Thymus (tissue), 14 donors: Measurements from ENCODE around the gene DDX3Y. TPM values are rescaled to one million over a fixed set of nuclear protein-coding genes. Genes with fewer than 3 reads are reported as not detected.

Experiments used
- DNase-seq, 9 donors: peaks; one replicate each; pipeline ENCODE4 v3.0.0-alpha.2; 2013; ENCODE audit warnings: low spot score in 9 of 9, low read depth in 6 of 9, missing footprints in 1 of 9
- H3K27ac ChIP-seq, 2 donors: one replicate each; pipeline ENCODE4 v1.5.1; 2013; ENCODE audit warnings: control low read depth in 1 of 2, low read depth in 1 of 2, low read length in 1 of 2, mild to moderate bottlenecking in 1 of 2, moderate library complexity in 1 of 2
- H3K27me3 ChIP-seq, 2 donors: one replicate each; pipeline ENCODE4 v1.5.1; 2013; ENCODE audit warnings: low read length in 1 of 2; ENCODE audit not compliant: control insufficient read depth in 2 of 2, insufficient read depth in 1 of 2
- H3K36me3 ChIP-seq, 2 donors: one replicate each; pipeline ENCODE4 v1.5.1; 2013; ENCODE audit warnings: low read length in 1 of 2, mild to moderate bottlenecking in 1 of 2, moderate library complexity in 1 of 2; ENCODE audit not compliant: control insufficient read depth in 2 of 2, insufficient read depth in 2 of 2
- H3K4me1 ChIP-seq, 2 donors: one replicate each; pipeline ENCODE4 v1.5.1; 2013; ENCODE audit warnings: low read length in 2 of 2; ENCODE audit not compliant: control insufficient read depth in 2 of 2, insufficient read depth in 2 of 2
- H3K4me3 ChIP-seq, 2 donors: one replicate each; pipeline ENCODE4 v1.5.1; 2013; ENCODE audit warnings: low read length in 2 of 2, control low read depth in 1 of 2, mild to moderate bottlenecking in 1 of 2
- H3K9me3 ChIP-seq, 2 donors: one replicate each; pipeline ENCODE4 v1.5.1; 2013; ENCODE audit warnings: low read length in 1 of 2, mild to moderate bottlenecking in 1 of 2; ENCODE audit not compliant: control insufficient read depth in 2 of 2, insufficient read depth in 1 of 2
- WGBS: extraction: QIAGEN DNeasy Blood & Tissue Kit; methylation state at CpG from one replicate; pipeline ENCODE4 v1.1.7; 2013; 5-methylcytosine and 5-hydroxymethylcytosine counted together
- long read RNA-seq, 10 donors: transcript quantifications; one replicate each; lab custom pipeline, GENCODE V29; 2026
- polyA plus RNA-seq: library from polyadenylated mRNA; stranded (reverse); fragments of 200-250 nt; gene quantifications from one replicate; pipeline ENCODE4 v1.2.3, GENCODE V29; 2013
- total RNA-seq: library from RNA; stranded (reverse); fragments of 120-200 nt; gene quantifications from one replicate; pipeline ENCODE4 v1.2.4, GENCODE V29; 2013
- donor health status: healthy.

Gene DDX3Y
- not detected for total RNA-seq
- 67.0 TPM for polyA plus RNA-seq
- long read RNA-seq, donor 1, result 0 reads
- long read RNA-seq, donor 2, result 0 reads
- long read RNA-seq, donor 3, full-length matches to known transcripts, result 8 of 16 reads
- long read RNA-seq, donor 3, partial matches to known transcripts, result 8 of 16 reads
- long read RNA-seq, donor 3, other reads (novel, unspliced or antisense), result 0 of 16 reads
- long read RNA-seq, donor 4, result 0 reads
- long read RNA-seq, donor 5, result 0 reads
- long read RNA-seq, donor 6, full-length matches to known transcripts, result 3 of 21 reads
- long read RNA-seq, donor 6, partial matches to known transcripts, result 18 of 21 reads
- long read RNA-seq, donor 6, other reads (novel, unspliced or antisense), result 0 of 21 reads
- long read RNA-seq, donor 7, partial matches to known transcripts, result 0 of 1 reads
- long read RNA-seq, donor 7, other reads (novel, unspliced or antisense), result 0 of 1 reads
- long read RNA-seq, donor 8, full-length matches to known transcripts, result 2 of 2 reads
- long read RNA-seq, donor 8, partial matches to known transcripts, result 0 of 2 reads
- long read RNA-seq, donor 8, other reads (novel, unspliced or antisense), result 0 of 2 reads
- long read RNA-seq, donor 9, result 0 reads
- long read RNA-seq, donor 10, full-length matches to known transcripts, result 1 of 1 reads
- long read RNA-seq, donor 10, partial matches to known transcripts, result 0 of 1 reads
- long read RNA-seq, donor 10, other reads (novel, unspliced or antisense), result 0 of 1 reads

GRCh38 chrY:12904618-12905516 lies at the start of gene DDX3Y:
Gene DDX3Y (plus strand): TSS chrY:12904868. CDS start chrY:12904937, 69 bp downstream.
- Histone ChIP-seq H3K27me3 (no peaks in the 10 kb centered on the region), H3K4me1 (peaks cover 0 to 3% of the 10 kb centered on the region in 2 donors), H3K27ac (peak within 1 kb of the TSS in 1 of 2 donors; percentile 98), H3K36me3 (no peaks in the 10 kb centered on the region), H3K9me3 (no peaks in the 10 kb centered on the region), H3K4me3 (peak within 1 kb of the TSS in 1 of 2 donors; percentile 73)
- peak in 5 of 9 donors; percentile 75 to 86 (median 81) for DNase-seq
- WGBS, result under 1% methylated on average over 54 of the region's 54 CpGs

- no peaks in the 10 kb centered on the region for H3K27me3 ChIP-seq
- no peaks in the 10 kb centered on the region for H3K9me3 ChIP-seq
- H3K36me3 ChIP-seq, result peaks cover 0 to 9% of the 10 kb centered on the region in 2 donors
- H3K27ac ChIP-seq, result no peak overlapping the region
- no peaks in the 10 kb centered on the region for H3K4me1 ChIP-seq
- H3K4me3 ChIP-seq, result no peak overlapping the region
- no peak for DNase-seq
These were observed 48.8 kb upstream of the DDX3Y start for GRCh38 chrY:12855791-12856275.

GRCh38 chrY:12867960-12868359 lies 36.7 kb upstream of the DDX3Y start:
- H3K27me3 ChIP-seq, result no peaks in the 10 kb centered on the region
- H3K9me3 ChIP-seq, result no peaks in the 10 kb centered on the region
- H3K36me3 ChIP-seq, result no peaks in the 10 kb centered on the region
- H3K27ac ChIP-seq, result no peak overlapping the region
- H3K4me3 ChIP-seq, result no peak overlapping the region
- no peak for DNase-seq
- no peaks in the 10 kb centered on the region for H3K4me1 ChIP-seq
- 95% methylated on average over 2 of the region's 2 CpGs for WGBS

GRCh38 chrY:12896973-12897372 lies 7.7 kb upstream of the DDX3Y start:
- H3K27me3 ChIP-seq, result no peaks in the 10 kb centered on the region
- H3K27ac ChIP-seq, result no peak overlapping the region
- no peaks in the 10 kb centered on the region for H3K4me1 ChIP-seq
- H3K4me3 ChIP-seq, result no peak overlapping the region
- DNase-seq, result no peak
- H3K36me3 ChIP-seq, result no peaks in the 10 kb centered on the region
- no peaks in the 10 kb centered on the region for H3K9me3 ChIP-seq

GRCh38 chrY:12898604-12899003 lies 6.1 kb upstream of the DDX3Y start:
- H3K36me3 ChIP-seq, result no peaks in the 10 kb centered on the region
- no peaks in the 10 kb centered on the region for H3K27me3 ChIP-seq
- no peak for DNase-seq
- WGBS, result 9% methylated on average over 2 of the region's 2 CpGs
- H3K4me1 ChIP-seq, result no peaks in the 10 kb centered on the region
- H3K9me3 ChIP-seq, result no peaks in the 10 kb centered on the region
- H3K4me3 ChIP-seq, result no peak overlapping the region
- H3K27ac ChIP-seq, result no peak overlapping the region

- DNase-seq, result peak in 5 of 9 donors; percentile 36 to 71 (median 59)
- Histone ChIP-seq H3K27me3 (no peaks in the 10 kb centered on the region), H3K36me3 (no peaks in the 10 kb centered on the region), H3K27ac (peak overlapping the region in 1 of 2 donors; percentile 98), H3K4me1 (peaks cover 0 to 3% of the 10 kb centered on the region in 2 donors), H3K4me3 (peak overlapping the region in 1 of 2 donors; percentile 73), H3K9me3 (no peaks in the 10 kb centered on the region)
- WGBS, result under 1% methylated on average over 19 of the region's 19 CpGs
These were observed 827 bp downstream of the DDX3Y start for GRCh38 chrY:12905517-12905872.

- H3K27me3 ChIP-seq, result no peaks in the 10 kb centered on the region
- H3K4me3 ChIP-seq, result peak overlapping the region in 1 of 2 donors; percentile 73
- DNase-seq, result peak in 2 of 9 donors; percentile 5 to 28
- peaks cover 0 to 3% of the 10 kb centered on the region in 2 donors for H3K4me1 ChIP-seq
- H3K9me3 ChIP-seq, result no peaks in the 10 kb centered on the region
- WGBS, result under 1% methylated on average over 15 of the region's 15 CpGs
- peak overlapping the region in 1 of 2 donors; percentile 98 for H3K27ac ChIP-seq
- H3K36me3 ChIP-seq, result no peaks in the 10 kb centered on the region
These were observed 1.2 kb downstream of the DDX3Y start for GRCh38 chrY:12905895-12906294.

- H3K4me1 ChIP-seq, result no peaks in the 10 kb centered on the region
- WGBS, result 100% methylated on average over 4 of the region's 4 CpGs
- no peaks in the 10 kb centered on the region for H3K9me3 ChIP-seq
- H3K27ac ChIP-seq, result no peak overlapping the region
- H3K27me3 ChIP-seq, result no peaks in the 10 kb centered on the region
- H3K36me3 ChIP-seq, result peaks cover 0 to 10% of the 10 kb centered on the region in 2 donors
- H3K4me3 ChIP-seq, result no peak overlapping the region
- DNase-seq, result no peak
These were observed 8.9 kb downstream of the DDX3Y start for GRCh38 chrY:12913541-12913940.
